ENCODE data around the gene OAF.

DNA sequence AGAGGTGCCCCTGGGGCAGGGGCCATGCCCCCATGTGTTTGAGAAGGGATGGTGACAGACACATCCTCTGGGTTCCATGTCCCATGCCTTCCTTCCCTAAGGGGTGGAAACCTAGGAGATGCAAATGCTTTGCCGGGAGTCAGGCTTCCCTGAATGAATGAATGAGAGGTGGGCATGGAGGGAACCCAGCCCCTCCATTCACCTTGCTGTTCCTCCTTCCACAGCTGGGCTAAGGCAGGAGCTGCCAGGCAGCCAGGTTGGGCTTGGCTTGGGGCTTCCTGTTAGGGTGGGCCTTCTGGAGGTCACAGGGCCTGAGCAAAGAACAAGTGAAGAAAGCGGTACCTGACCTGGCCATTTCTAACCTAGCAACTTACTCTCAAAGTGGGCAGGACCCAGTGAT lies 30.0 kb downstream of the OAF start:
- TF ChIP-seq RAD21 (IDR thresholded peaks at IDR 0.05) (no peak), SP1 (IDR thresholded peaks at IDR 0.05) (no peak), TAF1 (conservative IDR thresholded peaks at IDR 0.05) (no peak), YY1 (IDR thresholded peaks at IDR 0.05) (no peak), EGR1 (IDR thresholded peaks at IDR 0.05; ENCODE audit: low read depth in 2 of 2) (no peak), HNF4A (conservative IDR thresholded peaks at IDR 0.05) (no peak)
- TF ChIP-seq, protein P1, sequence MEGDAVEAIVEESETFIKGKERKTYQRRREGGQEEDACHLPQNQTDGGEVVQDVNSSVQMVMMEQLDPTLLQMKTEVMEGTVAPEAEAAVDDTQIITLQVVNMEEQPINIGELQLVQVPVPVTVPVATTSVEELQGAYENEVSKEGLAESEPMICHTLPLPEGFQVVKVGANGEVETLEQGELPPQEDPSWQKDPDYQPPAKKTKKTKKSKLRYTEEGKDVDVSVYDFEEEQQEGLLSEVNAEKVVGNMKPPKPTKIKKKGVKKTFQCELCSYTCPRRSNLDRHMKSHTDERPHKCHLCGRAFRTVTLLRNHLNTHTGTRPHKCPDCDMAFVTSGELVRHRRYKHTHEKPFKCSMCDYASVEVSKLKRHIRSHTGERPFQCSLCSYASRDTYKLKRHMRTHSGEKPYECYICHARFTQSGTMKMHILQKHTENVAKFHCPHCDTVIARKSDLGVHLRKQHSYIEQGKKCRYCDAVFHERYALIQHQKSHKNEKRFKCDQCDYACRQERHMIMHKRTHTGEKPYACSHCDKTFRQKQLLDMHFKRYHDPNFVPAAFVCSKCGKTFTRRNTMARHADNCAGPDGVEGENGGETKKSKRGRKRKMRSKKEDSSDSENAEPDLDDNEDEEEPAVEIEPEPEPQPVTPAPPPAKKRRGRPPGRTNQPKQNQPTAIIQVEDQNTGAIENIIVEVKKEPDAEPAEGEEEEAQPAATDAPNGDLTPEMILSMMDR (IDR thresholded peaks at IDR 0.05; ENCODE audit: low read depth, low read length, missing input control) = no peak
- TF ChIP-seq, protein P2, sequence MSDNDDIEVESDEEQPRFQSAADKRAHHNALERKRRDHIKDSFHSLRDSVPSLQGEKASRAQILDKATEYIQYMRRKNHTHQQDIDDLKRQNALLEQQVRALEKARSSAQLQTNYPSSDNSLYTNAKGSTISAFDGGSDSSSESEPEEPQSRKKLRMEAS (IDR thresholded peaks at IDR 0.05) = no peak
- TF ChIP-seq, protein P3, sequence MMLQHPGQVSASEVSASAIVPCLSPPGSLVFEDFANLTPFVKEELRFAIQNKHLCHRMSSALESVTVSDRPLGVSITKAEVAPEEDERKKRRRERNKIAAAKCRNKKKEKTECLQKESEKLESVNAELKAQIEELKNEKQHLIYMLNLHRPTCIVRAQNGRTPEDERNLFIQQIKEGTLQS (IDR thresholded peaks at IDR 0.05) = no peak
- TF ChIP-seq, protein P4, sequence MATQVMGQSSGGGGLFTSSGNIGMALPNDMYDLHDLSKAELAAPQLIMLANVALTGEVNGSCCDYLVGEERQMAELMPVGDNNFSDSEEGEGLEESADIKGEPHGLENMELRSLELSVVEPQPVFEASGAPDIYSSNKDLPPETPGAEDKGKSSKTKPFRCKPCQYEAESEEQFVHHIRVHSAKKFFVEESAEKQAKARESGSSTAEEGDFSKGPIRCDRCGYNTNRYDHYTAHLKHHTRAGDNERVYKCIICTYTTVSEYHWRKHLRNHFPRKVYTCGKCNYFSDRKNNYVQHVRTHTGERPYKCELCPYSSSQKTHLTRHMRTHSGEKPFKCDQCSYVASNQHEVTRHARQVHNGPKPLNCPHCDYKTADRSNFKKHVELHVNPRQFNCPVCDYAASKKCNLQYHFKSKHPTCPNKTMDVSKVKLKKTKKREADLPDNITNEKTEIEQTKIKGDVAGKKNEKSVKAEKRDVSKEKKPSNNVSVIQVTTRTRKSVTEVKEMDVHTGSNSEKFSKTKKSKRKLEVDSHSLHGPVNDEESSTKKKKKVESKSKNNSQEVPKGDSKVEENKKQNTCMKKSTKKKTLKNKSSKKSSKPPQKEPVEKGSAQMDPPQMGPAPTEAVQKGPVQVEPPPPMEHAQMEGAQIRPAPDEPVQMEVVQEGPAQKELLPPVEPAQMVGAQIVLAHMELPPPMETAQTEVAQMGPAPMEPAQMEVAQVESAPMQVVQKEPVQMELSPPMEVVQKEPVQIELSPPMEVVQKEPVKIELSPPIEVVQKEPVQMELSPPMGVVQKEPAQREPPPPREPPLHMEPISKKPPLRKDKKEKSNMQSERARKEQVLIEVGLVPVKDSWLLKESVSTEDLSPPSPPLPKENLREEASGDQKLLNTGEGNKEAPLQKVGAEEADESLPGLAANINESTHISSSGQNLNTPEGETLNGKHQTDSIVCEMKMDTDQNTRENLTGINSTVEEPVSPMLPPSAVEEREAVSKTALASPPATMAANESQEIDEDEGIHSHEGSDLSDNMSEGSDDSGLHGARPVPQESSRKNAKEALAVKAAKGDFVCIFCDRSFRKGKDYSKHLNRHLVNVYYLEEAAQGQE (IDR thresholded peaks at IDR 0.05) = no peak
- TF ChIP-seq, protein P5, sequence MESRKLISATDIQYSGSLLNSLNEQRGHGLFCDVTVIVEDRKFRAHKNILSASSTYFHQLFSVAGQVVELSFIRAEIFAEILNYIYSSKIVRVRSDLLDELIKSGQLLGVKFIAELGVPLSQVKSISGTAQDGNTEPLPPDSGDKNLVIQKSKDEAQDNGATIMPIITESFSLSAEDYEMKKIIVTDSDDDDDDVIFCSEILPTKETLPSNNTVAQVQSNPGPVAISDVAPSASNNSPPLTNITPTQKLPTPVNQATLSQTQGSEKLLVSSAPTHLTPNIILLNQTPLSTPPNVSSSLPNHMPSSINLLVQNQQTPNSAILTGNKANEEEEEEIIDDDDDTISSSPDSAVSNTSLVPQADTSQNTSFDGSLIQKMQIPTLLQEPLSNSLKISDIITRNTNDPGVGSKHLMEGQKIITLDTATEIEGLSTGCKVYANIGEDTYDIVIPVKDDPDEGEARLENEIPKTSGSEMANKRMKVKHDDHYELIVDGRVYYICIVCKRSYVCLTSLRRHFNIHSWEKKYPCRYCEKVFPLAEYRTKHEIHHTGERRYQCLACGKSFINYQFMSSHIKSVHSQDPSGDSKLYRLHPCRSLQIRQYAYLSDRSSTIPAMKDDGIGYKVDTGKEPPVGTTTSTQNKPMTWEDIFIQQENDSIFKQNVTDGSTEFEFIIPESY (IDR thresholded peaks at IDR 0.05) = no peak
